K562 (cell line): ENCODE measurements around the gene TPGS1. TPM values are rescaled to one million over a fixed set of nuclear protein-coding genes. Genes with fewer than 3 reads are reported as not detected.

Experiments used
- ATAC-seq: fragments of 200-7000 bp; cut with Tn5 transposase; 3 replicates; pipeline ENCODE4 v1.9.1; 2020; ENCODE audit warnings: moderate library complexity
- BruUV-seq: library from RNA; stranded (reverse); fragments of 400-500 nt; replicated peaks from 2 replicates; lab custom pipeline; 2021; lab: Mats Ljungman, UMichigan
- CTCF ChIA-PET: fragments of 300-600 bp; formaldehyde crosslinking; extraction: SDS; loops from one replicate; lab custom pipeline; 2021; ENCODE audit warnings: low intra/inter-chr PET ratio; lab: Yijun Ruan, JAX
- POLR2A ChIA-PET: fragments of 300-600, 350-650 bp; sonication (Branson Sonifier 250); formaldehyde crosslinking; extraction: SDS; loops from one replicate; lab custom pipeline; 2021; ENCODE audit warnings: antibody characterized with exemption, inconsistent platforms; lab: Yijun Ruan, JAX
- DNase-seq, 4 experiments: peaks; one replicate each; pipeline versions ENCODE4 v3.0.0 to v3.0.0-alpha.2; 2011 to 2018; ENCODE audit warnings: low spot score in 3 of 4, mixed read lengths in 3 of 4; ENCODE audit errors: extremely low read depth in 1 of 4
- FAIRE-seq: peaks from 2 replicates; lab custom pipeline; 2011; peaks lifted over from hg19 to GRCh38; lab: Jason Lieb, UNC
- H2AFZ ChIP-seq: 2 replicates; pipeline ENCODE4 v1.6.0; 2011; ENCODE audit warnings: low read depth, low read length, control low read depth, inconsistent platforms
- H3K27ac ChIP-seq: fragments of 200-600 bp; 3 replicates; pipeline ENCODE4 v1.8.0; 2011; ENCODE audit warnings: low read depth, mild to moderate bottlenecking, control low read depth, inconsistent platforms, low read length, moderate library complexity, mixed read lengths; ENCODE audit errors: extremely low read depth
- H3K27me3 ChIP-seq, 2 experiments: fragments of 300-600 bp in 1 of 2; 2 replicates in 1 of 2; 3 replicates in 1 of 2; pipeline versions ENCODE4 v1.6.0 to v1.8.0; 2011; ENCODE audit warnings: inconsistent platforms in 2 of 2, low read length in 2 of 2, mild to moderate bottlenecking in 1 of 2, mixed read lengths in 1 of 2, moderate library complexity in 1 of 2; ENCODE audit not compliant: control insufficient read depth in 2 of 2, insufficient read depth in 2 of 2
- H3K36me3 ChIP-seq: fragments of 300-600 bp; 3 replicates; pipeline ENCODE4 v1.8.0; 2011; ENCODE audit warnings: mild to moderate bottlenecking, low read length, inconsistent platforms; ENCODE audit not compliant: control insufficient read depth, insufficient read depth
- H3K4me1 ChIP-seq, 2 experiments: fragments of 200-600 bp in 1 of 2; replicated peaks in 1 of 2; 2 replicates in 1 of 2; 3 replicates in 1 of 2; pipeline versions ENCODE4 v1.5.1 to v1.8.0; 2011; ENCODE audit warnings: inconsistent platforms in 2 of 2, low read length in 2 of 2, mild to moderate bottlenecking in 1 of 2, mixed read lengths in 1 of 2, moderate library complexity in 1 of 2; ENCODE audit not compliant: control insufficient read depth in 2 of 2, insufficient read depth in 2 of 2
- H3K4me2 ChIP-seq: 2 replicates; pipeline ENCODE4 v1.6.1; 2011; ENCODE audit warnings: low read length, control low read depth, inconsistent platforms, mixed read lengths; ENCODE audit not compliant: insufficient read depth
- H3K4me3 ChIP-seq: fragments of 200-600 bp; sonication (generic), shearing (Covaris generic); 2 replicates; pipeline ENCODE4 v1.5.1; 2016; ENCODE audit warnings: control low read depth, inconsistent platforms
- H3K79me2 ChIP-seq: fragments of 200-600 bp; 3 replicates; pipeline ENCODE4 v1.8.0; 2011; ENCODE audit warnings: low read length, inconsistent platforms; ENCODE audit not compliant: control insufficient read depth, insufficient read depth
- H3K9ac ChIP-seq, 2 experiments: 2 replicates each; pipeline versions ENCODE4 v1.6.0 to v1.6.1; 2011; ENCODE audit warnings: low read depth in 2 of 2, low read length in 2 of 2, control low read depth in 1 of 2, inconsistent platforms in 1 of 2, mild to moderate bottlenecking in 1 of 2, mixed read lengths in 1 of 2; ENCODE audit not compliant: insufficient read depth in 1 of 2
- H3K9me1 ChIP-seq: one replicate; pipeline ENCODE4 v1.6.0; 2011; ENCODE audit warnings: inconsistent platforms, mild to moderate bottlenecking, low read length, moderate library complexity; ENCODE audit not compliant: control insufficient read depth, insufficient read depth
- H3K9me3 ChIP-seq: replicated peaks from 2 replicates; pipeline ENCODE4 v1.5.1; 2011; ENCODE audit warnings: low read depth, low read length, inconsistent platforms; ENCODE audit not compliant: control insufficient read depth, insufficient read depth
- H4K20me1 ChIP-seq: replicated peaks from 2 replicates; pipeline ENCODE4 v1.6.1; 2011; ENCODE audit warnings: low read length, inconsistent platforms, mixed read lengths; ENCODE audit not compliant: control insufficient read depth, insufficient read depth
- CEBPB ChIP-seq: fragments of 450-650 bp; IDR thresholded peaks from 2 replicates; pipeline ENCODE4 v1.6.1; 2016; ENCODE audit warnings: missing genetic modification characterization, missing compliant biosample characterization
- HEY1 ChIP-seq: fragments of 250-450 bp; sonication (Bioruptor Pico); IDR thresholded peaks from 2 replicates; pipeline ENCODE4 v1.5.0; 2020; ENCODE audit warnings: mild to moderate bottlenecking, moderate library complexity, borderline replicate concordance
- NR3C1 ChIP-seq: sonication (generic); formaldehyde crosslinking; IDR thresholded peaks from 2 replicates; pipeline ENCODE4 v1.8.1; 2022; ENCODE audit warnings: missing genetic modification reagents
- RBM22 ChIP-seq: fragments of 200-400 bp; formaldehyde crosslinking; IDR thresholded peaks from 2 replicates; pipeline ENCODE4 v1.6.1; 2018; ENCODE audit warnings: low read length, low read depth; ENCODE audit not compliant: poor library complexity, severe bottlenecking
- WGBS: fragments of 100-300 bp; shearing (Covaris generic); methylation state at CpG from one replicate; pipeline ENCODE4 v1.1.6; 2016; ENCODE audit warnings: low coverage, mixed read lengths; ENCODE audit not compliant: insufficient coverage; ENCODE audit errors: missing lambda C conversion rate; 5-methylcytosine and 5-hydroxymethylcytosine counted together
- in situ Hi-C: fragments of 300-500 bp; cut with MboI; formaldehyde crosslinking; loops from 4 replicates; pipeline ENCODE4 v1.15.0; 2018; ENCODE audit warnings: inconsistent platforms, mixed read lengths
- intact Hi-C: fragments of 100-400 bp; cut with micrococcal nuclease; formaldehyde crosslinking; loops from 2 replicates; pipeline ENCODE4 v1.14.2; 2022
- polyA plus RNA-seq, 8 experiments: library from polyadenylated mRNA; depleted of rRNA in 4 of 8; stranded (reverse) in 5 of 8; unstranded in 3 of 8; fragments of >200 nt; fragmentation: Nextera tagmentation in 2 of 8; fragmentation: Illumina TruSeq in 1 of 8; extraction: Ambion mirVana in 2 of 8; extraction: Trizol in 1 of 8; gene quantifications; 2 replicates each; pipeline versions ENCODE4 v1.2.1 to v1.2.3, GENCODE V29; 2011 to 2014; ENCODE audit warnings: inconsistent platforms in 1 of 8, missing spikeins in 1 of 8
- total RNA-seq, 7 experiments: library from RNA; depleted of rRNA in 6 of 7; stranded (reverse); fragments of >200 nt in 6 of 7; fragmentation: Illumina TruSeq in 2 of 7; extraction: Trizol in 2 of 7; gene quantifications; 2 replicates each; pipeline versions ENCODE4 v1.2.1 to v1.2.3, GENCODE V29; 2011 to 2021; ENCODE audit warnings: low replicate concordance in 1 of 7
- TF ChIP-seq, protein P1 (sequence below): sonication (generic); formaldehyde crosslinking; IDR thresholded peaks from 2 replicates; pipeline ENCODE4 v1.8.0; 2023; ENCODE audit warnings: mild to moderate bottlenecking, missing genetic modification reagents
- TF ChIP-seq, protein P2 (sequence below), 2 experiments: fragments of 450-650 bp; formaldehyde crosslinking in 1 of 2; IDR thresholded peaks; 2 replicates each; pipeline versions ENCODE4 v1.4.0 to v1.6.1; 2014 to 2020; ENCODE audit warnings: mild to moderate bottlenecking in 2 of 2, borderline replicate concordance in 1 of 2, low read depth in 1 of 2

TPGS1 gene
- total and polyA plus RNA-seq, 9 of the 15 experiments (the other 6 are each of a cell fraction or from before 2014, with no cell fraction given): 0.30 to 31.6 (median 1.2) TPM; not detected in 2

- BruUV-seq: no TSS peak
- Histone ChIP-seq H3K27ac (no peak within 1 kb of the TSS), H3K36me3 (peaks cover 28% of the 10 kb centered on the region; the same call in 2 of the 3 replicates), H3K9me1 (no peaks in the 10 kb centered on the region), H3K79me2 (no peaks in the 10 kb centered on the region), H3K4me2 (peak within 1 kb of the TSS; percentile 46), H2AFZ (no peak within 1 kb of the TSS), H3K4me3 (0 out of 2 replicates have a peak within 1 kb of the TSS, but pooled peaks have one; percentile 19), H3K4me1 (peaks cover 8 to 52% of the 10 kb centered on the region in 2 experiments), H4K20me1 (no peaks in the 10 kb centered on the region; the same call in 1 of the 2 replicates), H3K27me3 (no peaks in the 10 kb centered on the region), H3K9me3 (no peaks in the 10 kb centered on the region), H3K9ac (peak within 1 kb of the TSS in 1 of 2 experiments; percentile 78; a peak in 3 of 4 replicates)
- intact Hi-C loops: no loop called here
- ChIA-PET CTCF (interaction anchor here (0.6 kb wide), 1 partner anchor 476 kb away, joined by 3 read pairs; no protein-coding TSS in a partner anchor), POLR2A (no interaction called here)
- WGBS: 19% methylated on average over 27 of the region's 31 CpGs
- peak; percentile 60 to 69 (median 65) for DNase-seq
- ATAC-seq: peak; percentile 81
- in situ Hi-C loops: no loop called here
- no peak for FAIRE-seq
- TF ChIP-seq NR3C1 (no peak), CEBPB (tag) (no peak), HEY1 (no peak), RBM22 (peak; percentile 54)
- TF ChIP-seq, protein P1, sequence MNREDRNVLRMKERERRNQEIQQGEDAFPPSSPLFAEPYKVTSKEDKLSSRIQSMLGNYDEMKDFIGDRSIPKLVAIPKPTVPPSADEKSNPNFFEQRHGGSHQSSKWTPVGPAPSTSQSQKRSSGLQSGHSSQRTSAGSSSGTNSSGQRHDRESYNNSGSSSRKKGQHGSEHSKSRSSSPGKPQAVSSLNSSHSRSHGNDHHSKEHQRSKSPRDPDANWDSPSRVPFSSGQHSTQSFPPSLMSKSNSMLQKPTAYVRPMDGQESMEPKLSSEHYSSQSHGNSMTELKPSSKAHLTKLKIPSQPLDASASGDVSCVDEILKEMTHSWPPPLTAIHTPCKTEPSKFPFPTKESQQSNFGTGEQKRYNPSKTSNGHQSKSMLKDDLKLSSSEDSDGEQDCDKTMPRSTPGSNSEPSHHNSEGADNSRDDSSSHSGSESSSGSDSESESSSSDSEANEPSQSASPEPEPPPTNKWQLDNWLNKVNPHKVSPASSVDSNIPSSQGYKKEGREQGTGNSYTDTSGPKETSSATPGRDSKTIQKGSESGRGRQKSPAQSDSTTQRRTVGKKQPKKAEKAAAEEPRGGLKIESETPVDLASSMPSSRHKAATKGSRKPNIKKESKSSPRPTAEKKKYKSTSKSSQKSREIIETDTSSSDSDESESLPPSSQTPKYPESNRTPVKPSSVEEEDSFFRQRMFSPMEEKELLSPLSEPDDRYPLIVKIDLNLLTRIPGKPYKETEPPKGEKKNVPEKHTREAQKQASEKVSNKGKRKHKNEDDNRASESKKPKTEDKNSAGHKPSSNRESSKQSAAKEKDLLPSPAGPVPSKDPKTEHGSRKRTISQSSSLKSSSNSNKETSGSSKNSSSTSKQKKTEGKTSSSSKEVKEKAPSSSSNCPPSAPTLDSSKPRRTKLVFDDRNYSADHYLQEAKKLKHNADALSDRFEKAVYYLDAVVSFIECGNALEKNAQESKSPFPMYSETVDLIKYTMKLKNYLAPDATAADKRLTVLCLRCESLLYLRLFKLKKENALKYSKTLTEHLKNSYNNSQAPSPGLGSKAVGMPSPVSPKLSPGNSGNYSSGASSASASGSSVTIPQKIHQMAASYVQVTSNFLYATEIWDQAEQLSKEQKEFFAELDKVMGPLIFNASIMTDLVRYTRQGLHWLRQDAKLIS: 0 out of 2 replicates have a peak, but pooled peaks have one; percentile 17
- TF ChIP-seq, protein P2, sequence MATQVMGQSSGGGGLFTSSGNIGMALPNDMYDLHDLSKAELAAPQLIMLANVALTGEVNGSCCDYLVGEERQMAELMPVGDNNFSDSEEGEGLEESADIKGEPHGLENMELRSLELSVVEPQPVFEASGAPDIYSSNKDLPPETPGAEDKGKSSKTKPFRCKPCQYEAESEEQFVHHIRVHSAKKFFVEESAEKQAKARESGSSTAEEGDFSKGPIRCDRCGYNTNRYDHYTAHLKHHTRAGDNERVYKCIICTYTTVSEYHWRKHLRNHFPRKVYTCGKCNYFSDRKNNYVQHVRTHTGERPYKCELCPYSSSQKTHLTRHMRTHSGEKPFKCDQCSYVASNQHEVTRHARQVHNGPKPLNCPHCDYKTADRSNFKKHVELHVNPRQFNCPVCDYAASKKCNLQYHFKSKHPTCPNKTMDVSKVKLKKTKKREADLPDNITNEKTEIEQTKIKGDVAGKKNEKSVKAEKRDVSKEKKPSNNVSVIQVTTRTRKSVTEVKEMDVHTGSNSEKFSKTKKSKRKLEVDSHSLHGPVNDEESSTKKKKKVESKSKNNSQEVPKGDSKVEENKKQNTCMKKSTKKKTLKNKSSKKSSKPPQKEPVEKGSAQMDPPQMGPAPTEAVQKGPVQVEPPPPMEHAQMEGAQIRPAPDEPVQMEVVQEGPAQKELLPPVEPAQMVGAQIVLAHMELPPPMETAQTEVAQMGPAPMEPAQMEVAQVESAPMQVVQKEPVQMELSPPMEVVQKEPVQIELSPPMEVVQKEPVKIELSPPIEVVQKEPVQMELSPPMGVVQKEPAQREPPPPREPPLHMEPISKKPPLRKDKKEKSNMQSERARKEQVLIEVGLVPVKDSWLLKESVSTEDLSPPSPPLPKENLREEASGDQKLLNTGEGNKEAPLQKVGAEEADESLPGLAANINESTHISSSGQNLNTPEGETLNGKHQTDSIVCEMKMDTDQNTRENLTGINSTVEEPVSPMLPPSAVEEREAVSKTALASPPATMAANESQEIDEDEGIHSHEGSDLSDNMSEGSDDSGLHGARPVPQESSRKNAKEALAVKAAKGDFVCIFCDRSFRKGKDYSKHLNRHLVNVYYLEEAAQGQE (IDR thresholded peaks at IDR 0.05; ENCODE audit: borderline replicate concordance): no peak
- TF ChIP-seq, protein P2 (CRISPR knock-in tag; IDR thresholded peaks at IDR 0.05; ENCODE audit: low read depth): no peak
Measured at GRCh38 chr19:543910-544608, 36.8 kb downstream of the TPGS1 start, which contains the start of gene GZMM. GZMM (plus strand) TSS chr19:544053; CDS start chr19:544072, 19 bp downstream.
